ENCODE measurements around the gene KRT25.
A peak's percentile ranks its signal among the peaks of the same experiment; 100 is the strongest.

The KRT25 gene

GRCh38 chr17:40755231-40755630 lies at the start of gene KRT25:
TSS of gene KRT25 (minus strand) at chr17:40755331. CDS start at chr17:40755271, 60 bp downstream.
- DNase-seq (ENCODE audit: extremely low read depth, low read depth) = no peak
- no peak for TF ChIP-seq CTCF (IDR thresholded peaks at IDR 0.05; ENCODE audit: low read depth, low read length)

GRCh38 chr17:40803617-40804082 lies 48.5 kb upstream of the KRT25 start:
- peak; percentile 40 for DNase-seq (ENCODE audit: extremely low read depth, low read depth)
- peak; percentile 95 for TF ChIP-seq CTCF (IDR thresholded peaks at IDR 0.05; ENCODE audit: low read depth, low read length)

- TF ChIP-seq CTCF (IDR thresholded peaks at IDR 0.05; ENCODE audit: low read depth, low read length) = no peak
- no peak for DNase-seq (ENCODE audit: extremely low read depth, low read depth)
Measured at GRCh38 chr17:40801157-40801556, 46.0 kb upstream of the KRT25 start.

- no peak for DNase-seq (ENCODE audit: extremely low read depth, low read depth)
- TF ChIP-seq CTCF (IDR thresholded peaks at IDR 0.05; ENCODE audit: low read depth, low read length) = no peak
Measured at GRCh38 chr17:40800381-40800780, 45.2 kb upstream of the KRT25 start.

- no peak for TF ChIP-seq CTCF (IDR thresholded peaks at IDR 0.05; ENCODE audit: low read depth, low read length)
- no peak for DNase-seq (ENCODE audit: extremely low read depth, low read depth)
Measured at GRCh38 chr17:40799859-40800258, 44.7 kb upstream of the KRT25 start, which contains the start of gene KRT28. TSS of gene KRT28 (minus strand) at chr17:40799959. CDS start at chr17:40799893, 66 bp downstream.

GRCh38 chr17:40796846-40797245 lies 41.7 kb upstream of the KRT25 start:
- no peak for TF ChIP-seq CTCF (IDR thresholded peaks at IDR 0.05; ENCODE audit: low read depth, low read length)
- no peak for DNase-seq (ENCODE audit: extremely low read depth, low read depth)

GRCh38 chr17:40795019-40795667 lies 40.0 kb upstream of the KRT25 start:
- DNase-seq (ENCODE audit: extremely low read depth, low read depth) = no peak
- TF ChIP-seq CTCF (IDR thresholded peaks at IDR 0.05; ENCODE audit: low read depth, low read length) = no peak

Data from AG09319 (cell line).